ENCODE data around the gene CHI3L1.

- TF ChIP-seq EZH2phosphoT487 (IDR thresholded peaks at IDR 0.05; ENCODE audit: insufficient read depth, low read depth) = no peak
- TF ChIP-seq EZH2 (IDR thresholded peaks at IDR 0.05; ENCODE audit: insufficient read depth, poor library complexity, severe bottlenecking) = no peak
These were observed 37.2 kb downstream of the CHI3L1 start for GRCh38 chr1:203149188-203149840.

Measured in GM23248 (cell line).